ENCODE data around the gene OSBPL10.

The OSBPL10 gene

GRCh38 chr3:31957106-31957505, 24.0 kb downstream of the OSBPL10 start:
- Mint-ChIP-seq H3K9me3 (peaks cover 8% of the 10 kb centered on the region), H3K36me3 (ENCODE audit: low read depth) (no peaks in the 10 kb centered on the region), H3K27me3 (peaks cover 5% of the 10 kb centered on the region), H3K4me3 (no peak overlapping the region), H3K27ac (no peak overlapping the region), H3K4me1 (ENCODE audit: low read depth) (peaks cover 24% of the 10 kb centered on the region)

GRCh38 chr3:31955581-31955980, 25.5 kb downstream of the OSBPL10 start:
- peaks cover 21% of the 10 kb centered on the region for H3K4me1 Mint-ChIP-seq (ENCODE audit: low read depth)
- no peak overlapping the region for H3K4me3 Mint-ChIP-seq
- no peaks in the 10 kb centered on the region for H3K36me3 Mint-ChIP-seq (ENCODE audit: low read depth)
- peaks cover 5% of the 10 kb centered on the region for H3K27me3 Mint-ChIP-seq
- no peak overlapping the region for H3K27ac Mint-ChIP-seq
- peaks cover 8% of the 10 kb centered on the region for H3K9me3 Mint-ChIP-seq

DNA sequence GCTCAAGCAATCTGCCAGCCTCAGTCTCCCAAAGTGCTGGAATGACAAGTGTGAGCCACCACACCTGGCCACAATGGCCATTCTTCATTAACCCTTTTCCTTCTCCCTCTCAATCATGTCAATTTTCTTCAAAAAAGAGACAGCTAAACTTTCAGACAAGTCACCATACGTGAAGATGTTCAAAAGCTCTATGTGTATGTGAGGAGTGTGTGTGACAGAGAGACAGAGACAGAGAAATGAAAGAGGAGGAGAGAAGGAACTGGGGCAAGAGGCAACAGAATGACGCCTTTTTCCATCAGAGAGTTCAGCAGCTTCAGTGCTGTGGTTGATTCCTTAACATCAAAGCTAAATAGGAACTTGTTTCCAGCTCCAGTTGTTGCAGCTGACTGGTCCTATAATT, 27.4 kb downstream of the OSBPL10 start:
- H3K9me3 Mint-ChIP-seq, result peaks cover 8% of the 10 kb centered on the region
- no peak overlapping the region for H3K4me3 Mint-ChIP-seq
- H3K4me1 Mint-ChIP-seq (ENCODE audit: low read depth), result peaks cover 19% of the 10 kb centered on the region
- peak overlapping the region; percentile 28 for H3K27ac Mint-ChIP-seq
- H3K27me3 Mint-ChIP-seq, result peaks cover 5% of the 10 kb centered on the region
- no peaks in the 10 kb centered on the region for H3K36me3 Mint-ChIP-seq (ENCODE audit: low read depth)

- Mint-ChIP-seq H3K27ac (no peak overlapping the region), H3K4me3 (no peak overlapping the region), H3K36me3 (ENCODE audit: low read depth) (no peaks in the 10 kb centered on the region), H3K27me3 (peaks cover 5% of the 10 kb centered on the region), H3K9me3 (peaks cover 8% of the 10 kb centered on the region), H3K4me1 (ENCODE audit: low read depth) (peaks cover 19% of the 10 kb centered on the region)
Observed at GRCh38 chr3:31953091-31953490, 28.0 kb downstream of the OSBPL10 start.

DNA sequence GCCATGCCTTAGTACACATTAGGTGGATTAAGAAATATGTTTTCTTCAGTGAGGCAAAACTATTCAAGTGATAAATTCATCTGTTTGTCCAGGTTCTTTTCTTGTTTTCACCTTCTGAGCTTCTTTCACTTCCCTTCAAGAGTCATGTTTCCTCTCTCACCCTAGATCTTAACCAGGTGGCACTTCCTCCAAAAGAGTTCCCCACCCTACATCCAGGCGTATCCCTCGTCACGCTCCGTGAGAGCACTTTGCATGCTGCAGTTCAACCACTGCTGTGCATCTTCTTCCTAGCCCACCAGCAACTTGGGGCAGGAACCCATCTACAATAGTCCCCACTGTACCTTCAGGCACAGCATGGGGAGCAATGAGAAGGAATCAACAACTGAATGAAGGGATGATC, 28.9 kb downstream of the OSBPL10 start:
- H3K27me3 Mint-ChIP-seq, result peaks cover 5% of the 10 kb centered on the region
- H3K9me3 Mint-ChIP-seq, result peaks cover 8% of the 10 kb centered on the region
- H3K36me3 Mint-ChIP-seq (ENCODE audit: low read depth), result no peaks in the 10 kb centered on the region
- peaks cover 20% of the 10 kb centered on the region for H3K4me1 Mint-ChIP-seq (ENCODE audit: low read depth)
- H3K4me3 Mint-ChIP-seq, result no peak overlapping the region
- no peak overlapping the region for H3K27ac Mint-ChIP-seq

DNA sequence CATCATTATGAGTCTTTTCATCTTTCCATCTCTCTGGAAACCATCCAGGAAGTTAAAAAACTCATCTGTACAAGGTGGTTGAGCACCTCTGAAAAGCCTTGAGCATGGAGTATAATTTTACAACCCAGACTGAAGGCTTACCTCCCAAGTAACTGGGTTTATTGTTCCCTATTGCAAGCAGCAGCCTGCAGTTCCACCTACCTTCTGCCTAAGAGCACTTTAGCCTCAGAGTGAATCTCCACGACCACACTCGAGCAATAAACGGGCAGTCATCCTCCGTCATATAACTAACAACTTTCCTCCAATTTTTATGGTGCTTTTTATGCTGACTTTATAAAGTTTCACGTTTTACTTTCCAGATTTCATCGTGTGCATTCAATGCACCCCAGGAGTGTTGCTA, 32.8 kb downstream of the OSBPL10 start:
- Mint-ChIP-seq H3K9me3 (no peaks in the 10 kb centered on the region), H3K4me3 (no peak overlapping the region), H3K27me3 (no peaks in the 10 kb centered on the region), H3K36me3 (ENCODE audit: low read depth) (no peaks in the 10 kb centered on the region), H3K4me1 (ENCODE audit: low read depth) (peaks cover 24% of the 10 kb centered on the region), H3K27ac (no peak overlapping the region)

GRCh38 chr3:31947671-31948091, 33.4 kb downstream of the OSBPL10 start:
- peaks cover 22% of the 10 kb centered on the region for H3K4me1 Mint-ChIP-seq (ENCODE audit: low read depth)
- H3K27ac Mint-ChIP-seq, result no peak overlapping the region

DNA sequence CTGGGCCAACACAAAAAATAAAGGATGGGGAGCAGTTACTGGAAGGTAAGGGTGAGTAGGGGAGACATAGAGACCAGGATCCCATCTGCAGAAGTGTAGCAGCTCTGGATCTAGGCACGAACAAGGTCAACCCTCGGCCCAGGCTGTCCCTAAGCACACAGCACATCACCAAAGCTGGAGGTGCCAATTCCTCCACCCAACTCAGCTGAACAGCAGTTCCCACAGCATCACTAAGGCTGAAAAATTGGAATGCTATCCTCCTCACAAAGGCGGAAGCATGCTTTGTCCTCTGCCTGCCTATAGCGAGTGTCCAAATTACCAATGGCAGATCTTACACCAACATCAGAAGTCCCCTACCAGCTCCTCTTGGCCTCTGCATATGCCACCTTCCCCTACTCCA, 33.9 kb downstream of the OSBPL10 start:
- no peak overlapping the region for H3K4me3 Mint-ChIP-seq
- no peaks in the 10 kb centered on the region for H3K36me3 Mint-ChIP-seq (ENCODE audit: low read depth)
- H3K4me1 Mint-ChIP-seq (ENCODE audit: low read depth), result peaks cover 17% of the 10 kb centered on the region
- H3K27me3 Mint-ChIP-seq, result no peaks in the 10 kb centered on the region
- H3K27ac Mint-ChIP-seq, result no peak overlapping the region
- peaks cover 5% of the 10 kb centered on the region for H3K9me3 Mint-ChIP-seq

More at GRCh38 chr3:31947671-31948091, 33.4 kb downstream of the OSBPL10 start:
- no peaks in the 10 kb centered on the region for H3K27me3 Mint-ChIP-seq
- H3K4me3 Mint-ChIP-seq, result no peak overlapping the region
- H3K9me3 Mint-ChIP-seq, result peaks cover 4% of the 10 kb centered on the region
- H3K36me3 Mint-ChIP-seq (ENCODE audit: low read depth), result no peaks in the 10 kb centered on the region

DNA sequence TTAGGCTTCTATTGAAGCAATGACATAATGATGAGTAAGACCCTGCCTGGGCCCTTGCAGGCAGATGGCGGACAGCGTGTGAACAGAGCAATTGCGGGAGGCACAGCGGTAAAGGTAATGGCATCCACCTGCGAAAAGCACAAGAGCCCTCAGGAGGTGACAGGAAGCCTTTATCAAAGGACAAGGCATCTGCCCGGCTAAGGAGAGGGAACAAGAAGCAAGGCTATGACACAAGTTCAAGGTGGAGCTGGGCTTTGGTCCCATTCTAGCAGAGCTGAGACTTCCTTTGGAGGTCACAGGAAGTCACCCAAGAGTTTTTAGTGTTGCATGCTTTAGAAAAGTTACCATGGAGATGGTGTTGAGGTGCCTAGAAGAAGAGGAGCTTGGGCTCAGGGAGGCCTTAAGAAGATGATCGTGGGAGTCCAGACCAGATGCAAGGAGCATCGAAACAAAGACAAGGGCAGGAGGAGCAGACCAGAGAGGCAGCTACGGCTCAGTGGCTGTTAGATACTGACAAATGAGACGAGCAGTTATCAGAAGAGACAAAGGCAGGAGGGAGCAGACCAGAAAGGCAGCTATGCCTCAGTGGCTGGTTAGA, 34.5 kb downstream of the OSBPL10 start:
- Mint-ChIP-seq H3K9me3 (peaks cover 5% of the 10 kb centered on the region), H3K36me3 (ENCODE audit: low read depth) (no peaks in the 10 kb centered on the region), H3K27me3 (no peaks in the 10 kb centered on the region), H3K4me1 (ENCODE audit: low read depth) (peaks cover 14% of the 10 kb centered on the region), H3K27ac (no peak overlapping the region), H3K4me3 (no peak overlapping the region)

DNA sequence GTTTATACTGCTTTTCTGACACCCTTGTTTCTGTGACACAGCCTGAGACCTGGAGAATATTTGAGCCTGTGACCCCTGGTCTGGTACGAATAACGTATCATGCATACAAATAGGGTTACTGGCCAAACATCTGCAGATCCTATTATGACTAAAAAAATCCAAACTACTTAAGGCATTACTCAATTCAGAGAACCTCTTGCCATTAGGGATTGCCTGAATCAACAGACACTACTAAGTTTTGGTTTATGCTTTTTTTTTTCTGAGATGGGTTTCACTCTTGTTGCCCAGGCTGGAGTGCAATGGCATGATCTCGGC, 35.4 kb downstream of the OSBPL10 start:
- Mint-ChIP-seq H3K36me3 (ENCODE audit: low read depth) (no peaks in the 10 kb centered on the region), H3K4me1 (ENCODE audit: low read depth) (peaks cover 14% of the 10 kb centered on the region), H3K27me3 (no peaks in the 10 kb centered on the region), H3K4me3 (peak overlapping the region; percentile 18), H3K9me3 (peaks cover 5% of the 10 kb centered on the region), H3K27ac (peak overlapping the region; percentile 14)

DNA sequence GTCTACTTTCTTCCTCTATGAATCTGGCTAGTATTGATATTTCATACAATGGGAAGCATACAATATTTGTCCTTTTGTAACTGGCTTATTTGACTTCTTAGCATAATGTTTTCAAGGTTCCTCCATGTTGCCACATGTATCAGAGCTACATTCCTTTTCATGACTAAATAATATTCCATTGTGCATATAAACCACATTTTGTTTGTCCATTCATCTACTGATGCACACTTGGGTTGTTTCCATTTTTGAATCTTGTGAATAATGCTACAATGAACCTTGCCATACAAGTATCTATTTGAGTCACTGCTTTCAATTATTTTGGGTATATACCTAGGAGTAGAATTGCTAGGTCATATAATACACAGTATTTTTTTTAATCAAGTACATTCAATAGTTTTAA, 38.0 kb downstream of the OSBPL10 start:
- Mint-ChIP-seq H3K36me3 (ENCODE audit: low read depth) (no peaks in the 10 kb centered on the region), H3K4me1 (ENCODE audit: low read depth) (peaks cover 14% of the 10 kb centered on the region), H3K4me3 (no peak overlapping the region), H3K9me3 (peaks cover 5% of the 10 kb centered on the region), H3K27me3 (no peaks in the 10 kb centered on the region), H3K27ac (no peak overlapping the region)

DNA sequence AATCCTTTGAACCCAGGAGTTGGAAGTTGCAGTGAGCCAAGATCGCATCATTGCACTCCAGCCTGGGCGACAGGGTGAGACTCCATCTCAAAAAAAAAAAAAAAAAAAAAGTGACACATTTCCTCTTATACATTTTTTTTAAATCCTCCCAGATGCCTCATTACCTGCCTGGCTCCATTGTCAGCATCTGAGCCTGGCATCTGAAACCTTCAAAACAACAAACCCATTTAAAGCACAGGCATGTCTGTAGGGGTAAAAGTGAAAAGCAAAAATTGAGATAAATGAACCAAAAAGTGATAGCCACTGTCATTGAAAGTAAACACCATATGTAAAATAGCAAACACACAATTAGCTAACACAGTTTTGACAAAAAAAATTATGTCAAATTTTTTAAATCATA, 38.6 kb downstream of the OSBPL10 start:
- peaks cover 5% of the 10 kb centered on the region for H3K9me3 Mint-ChIP-seq
- no peak overlapping the region for H3K27ac Mint-ChIP-seq
- H3K36me3 Mint-ChIP-seq (ENCODE audit: low read depth), result no peaks in the 10 kb centered on the region
- H3K4me3 Mint-ChIP-seq, result no peak overlapping the region
- H3K27me3 Mint-ChIP-seq, result no peaks in the 10 kb centered on the region
- H3K4me1 Mint-ChIP-seq (ENCODE audit: low read depth), result peaks cover 12% of the 10 kb centered on the region

DNA sequence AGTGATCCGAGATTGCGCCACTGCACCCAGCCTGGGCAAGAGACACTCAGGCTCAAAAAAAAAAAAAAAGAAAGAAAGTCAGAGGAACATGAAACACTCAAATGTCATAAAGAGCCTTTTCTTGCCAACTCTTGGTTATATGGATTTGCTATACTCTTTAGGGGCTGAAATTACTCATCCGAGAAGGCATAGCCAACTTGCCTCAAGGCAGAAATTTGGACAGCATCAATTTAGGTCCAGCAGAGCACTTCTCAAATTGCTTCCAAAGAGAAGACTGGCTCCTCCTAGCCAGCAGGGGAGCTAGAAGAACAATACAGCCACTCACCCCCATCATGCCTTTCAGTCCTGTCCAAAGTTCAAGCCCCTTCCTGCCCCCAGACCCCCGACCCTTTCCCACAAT, 43.8 kb downstream of the OSBPL10 start:
- H3K36me3 Mint-ChIP-seq (ENCODE audit: low read depth), result no peaks in the 10 kb centered on the region

DNA sequence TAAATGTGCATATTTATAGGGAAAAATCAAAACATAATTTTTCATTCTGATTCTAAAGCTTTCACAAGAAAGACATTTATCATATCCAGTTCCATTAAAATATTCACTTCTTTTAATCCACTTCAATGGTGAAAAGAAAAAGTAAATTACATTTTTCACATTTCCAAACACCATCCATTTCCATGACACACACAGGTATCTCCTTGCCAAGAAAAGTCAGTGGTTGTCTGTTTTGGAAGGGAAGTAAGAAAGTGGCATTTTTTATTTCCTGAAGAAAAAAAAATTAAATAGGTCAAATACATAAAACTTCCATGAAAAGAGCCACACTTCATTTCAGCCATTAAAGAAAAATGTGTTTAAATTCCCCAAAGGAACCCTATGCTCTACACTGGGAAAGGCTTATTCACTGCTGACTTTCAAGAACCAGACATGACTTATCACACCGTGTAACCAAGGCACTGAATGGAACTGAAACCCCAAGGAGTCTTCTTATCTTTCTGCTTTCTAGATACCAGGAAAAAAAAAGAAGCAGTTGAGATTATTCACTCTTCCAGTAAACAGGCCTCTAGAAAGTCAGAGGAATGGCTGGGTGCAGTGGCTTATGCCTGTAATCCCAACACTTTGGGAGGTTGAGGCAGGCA, 44.5 kb downstream of the OSBPL10 start:
- H3K36me3 Mint-ChIP-seq (ENCODE audit: low read depth), result no peaks in the 10 kb centered on the region
- no peaks in the 10 kb centered on the region for H3K27me3 Mint-ChIP-seq
- H3K9me3 Mint-ChIP-seq, result no peaks in the 10 kb centered on the region
- no peak overlapping the region for H3K27ac Mint-ChIP-seq
- H3K4me3 Mint-ChIP-seq, result no peak overlapping the region
- peaks cover 7% of the 10 kb centered on the region for H3K4me1 Mint-ChIP-seq (ENCODE audit: low read depth)

More for the DNA sequence above, 43.8 kb downstream of the OSBPL10 start:
- no peaks in the 10 kb centered on the region for H3K27me3 Mint-ChIP-seq
- no peak overlapping the region for H3K4me3 Mint-ChIP-seq
- H3K27ac Mint-ChIP-seq, result no peak overlapping the region
- H3K9me3 Mint-ChIP-seq, result no peaks in the 10 kb centered on the region
- H3K4me1 Mint-ChIP-seq (ENCODE audit: low read depth), result peaks cover 7% of the 10 kb centered on the region

DNA sequence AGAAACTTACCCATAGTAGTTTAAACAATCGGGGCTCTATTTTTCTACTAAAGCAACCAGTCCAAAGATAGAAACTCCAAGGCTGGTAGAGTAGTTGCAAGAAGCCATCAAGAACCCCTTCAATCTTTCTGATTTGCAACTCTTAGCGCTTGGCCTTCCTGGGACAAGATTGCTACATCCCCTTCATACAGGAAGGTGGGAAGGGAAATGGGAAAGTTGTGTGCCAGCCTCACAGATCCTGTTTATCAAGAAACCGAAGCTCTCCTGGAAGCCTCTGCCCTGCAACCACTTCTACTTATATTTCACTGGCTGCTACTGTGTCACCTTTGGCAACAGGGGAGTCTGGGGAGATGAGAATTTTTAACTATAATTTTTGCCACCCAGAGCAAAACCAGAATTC, 46.2 kb downstream of the OSBPL10 start:
- H3K4me3 Mint-ChIP-seq, result no peak overlapping the region
- no peaks in the 10 kb centered on the region for H3K36me3 Mint-ChIP-seq (ENCODE audit: low read depth)
- peaks cover 13% of the 10 kb centered on the region for H3K4me1 Mint-ChIP-seq (ENCODE audit: low read depth)
- no peaks in the 10 kb centered on the region for H3K27me3 Mint-ChIP-seq
- H3K9me3 Mint-ChIP-seq, result no peaks in the 10 kb centered on the region
- no peak overlapping the region for H3K27ac Mint-ChIP-seq

- Mint-ChIP-seq H3K36me3 (ENCODE audit: low read depth) (no peaks in the 10 kb centered on the region), H3K27ac (no peak overlapping the region), H3K27me3 (no peaks in the 10 kb centered on the region), H3K4me3 (no peak overlapping the region), H3K9me3 (no peaks in the 10 kb centered on the region), H3K4me1 (ENCODE audit: low read depth) (peaks cover 13% of the 10 kb centered on the region)
Observed at GRCh38 chr3:31934018-31934417, 47.0 kb downstream of the OSBPL10 start.

All from stimulated activated naive CD8-positive, alpha-beta T cell treated with anti-CD3 and anti-CD28 coated beads, Interleukin-15, Interleukin-2, amounts not matched to agents 100 ng/mL and 50 ng/mL, for 24 hours (primary cell).